H9 (cell line): ENCODE data around the gene FXN. TPM values are rescaled to one million over a fixed set of nuclear protein-coding genes. Genes with fewer than 3 reads are reported as not detected.
"Not testable (repeated sequence)": the region's sequence is repeated elsewhere in the genome, so short reads cannot be mapped to it uniquely, and the experiment has no call there.

Experiments
- DNase-seq: peaks from one replicate; pipeline ENCODE4 v3.0.0-alpha.2; 2017
- H2AFZ ChIP-seq: one replicate; pipeline ENCODE4 v1.6.1; 2013; ENCODE audit warnings: mild to moderate bottlenecking, low read length, control low read depth, moderate library complexity
- H2AK5ac ChIP-seq: 2 replicates; pipeline ENCODE4 v1.6.1; 2013; ENCODE audit warnings: low read length, control low read depth, mixed read lengths; ENCODE audit not compliant: insufficient read length
- H2BK120ac ChIP-seq: one replicate; pipeline ENCODE4 v1.6.1; 2013; ENCODE audit warnings: low read depth, mild to moderate bottlenecking, low read length, control low read depth, inconsistent platforms; ENCODE audit not compliant: poor library complexity, severe bottlenecking
- H2BK12ac ChIP-seq: 2 replicates; pipeline ENCODE4 v1.6.1; 2013; ENCODE audit warnings: low read length, control low read depth, mixed read lengths, low read depth; ENCODE audit not compliant: insufficient read length
- H2BK15ac ChIP-seq: 2 replicates; pipeline ENCODE4 v1.6.1; 2013; ENCODE audit warnings: low read depth, low read length, control low read depth
- H2BK20ac ChIP-seq: one replicate; pipeline ENCODE4 v1.6.1; 2013; ENCODE audit warnings: low read depth, mild to moderate bottlenecking, low read length, control low read depth, inconsistent platforms; ENCODE audit not compliant: poor library complexity, severe bottlenecking
- H2BK5ac ChIP-seq: 2 replicates; pipeline ENCODE4 v1.6.1; 2013; ENCODE audit warnings: low read length, control low read depth, mixed read lengths; ENCODE audit not compliant: insufficient read length
- H3K14ac ChIP-seq: 2 replicates; pipeline ENCODE4 v1.6.1; 2013; ENCODE audit warnings: low read length, control low read depth; ENCODE audit not compliant: insufficient read depth
- H3K18ac ChIP-seq: 2 replicates; pipeline ENCODE4 v1.6.1; 2013; ENCODE audit warnings: low read depth, mild to moderate bottlenecking, mixed read lengths, low read length, control low read depth; ENCODE audit not compliant: insufficient read length
- H3K23ac ChIP-seq: 2 replicates; pipeline ENCODE4 v1.6.1; 2013; ENCODE audit warnings: low read length, control low read depth, mixed read lengths, low read depth; ENCODE audit not compliant: insufficient read length
- H3K23me2 ChIP-seq: 2 replicates; pipeline ENCODE4 v1.6.1; 2013; ENCODE audit warnings: low read depth, mild to moderate bottlenecking, mixed read lengths, low read length, control low read depth; ENCODE audit not compliant: insufficient read length, poor library complexity, severe bottlenecking
- H3K27ac ChIP-seq: 2 replicates; pipeline ENCODE4 v1.5.1; 2013; ENCODE audit warnings: low read length, control low read depth, mixed read lengths, low read depth; ENCODE audit not compliant: insufficient read length
- H3K27me3 ChIP-seq: 2 replicates; pipeline ENCODE4 v1.6.1; 2013; ENCODE audit warnings: low read length, control low read depth, inconsistent platforms; ENCODE audit not compliant: insufficient read depth
- H3K4ac ChIP-seq: 2 replicates; pipeline ENCODE4 v1.6.1; 2013; ENCODE audit warnings: low read depth, mild to moderate bottlenecking, control low read depth, inconsistent platforms, low read length, moderate library complexity
- H3K4me1 ChIP-seq: 2 replicates; pipeline ENCODE4 v1.6.1; 2013; ENCODE audit warnings: low read length, control low read depth, inconsistent platforms; ENCODE audit not compliant: insufficient read depth
- H3K4me2 ChIP-seq: 2 replicates; pipeline ENCODE4 v1.6.1; 2013; ENCODE audit warnings: low read length, control low read depth, mixed read lengths; ENCODE audit not compliant: insufficient read length, insufficient read depth
- H3K56ac ChIP-seq: 2 replicates; pipeline ENCODE4 v1.6.1; 2013; ENCODE audit warnings: low read depth, mild to moderate bottlenecking, mixed read lengths, low read length, control low read depth; ENCODE audit not compliant: insufficient read length
- H3K79me1 ChIP-seq: 2 replicates; pipeline ENCODE4 v1.6.1; 2013; ENCODE audit warnings: low read depth, mild to moderate bottlenecking, moderate library complexity, low read length, control low read depth, inconsistent platforms; ENCODE audit not compliant: insufficient read depth, poor library complexity, severe bottlenecking
- H3K79me2 ChIP-seq: 2 replicates; pipeline ENCODE4 v1.6.1; 2013; ENCODE audit warnings: low read length, control low read depth, inconsistent platforms; ENCODE audit not compliant: insufficient read depth
- H3K9ac ChIP-seq: 2 replicates; pipeline ENCODE4 v1.6.1; 2013; ENCODE audit warnings: low read length, control low read depth, mixed read lengths; ENCODE audit not compliant: insufficient read length; ENCODE audit errors: extremely low read depth
- H3K9me3 ChIP-seq: one replicate; pipeline ENCODE4 v1.6.1; 2013; ENCODE audit warnings: low read depth, low read length, inconsistent platforms; ENCODE audit not compliant: control insufficient read depth
- H3T11ph ChIP-seq: one replicate; pipeline ENCODE4 v1.6.1; 2013; ENCODE audit warnings: mild to moderate bottlenecking, low read length, control low read depth, inconsistent platforms
- H4K20me1 ChIP-seq: one replicate; pipeline ENCODE4 v1.6.1; 2013; ENCODE audit not compliant: control insufficient read depth, insufficient read length, insufficient read depth
- H4K5ac ChIP-seq: 2 replicates; pipeline ENCODE4 v1.6.1; 2013; ENCODE audit warnings: low read depth, mild to moderate bottlenecking, mixed read lengths, low read length, control low read depth; ENCODE audit not compliant: insufficient read length
- H4K8ac ChIP-seq: replicated peaks from 2 replicates; pipeline ENCODE4 v1.6.1; 2013; ENCODE audit warnings: low read length, control low read depth, mixed read lengths, low read depth; ENCODE audit not compliant: insufficient read length
- H4K91ac ChIP-seq: 2 replicates; pipeline ENCODE4 v1.6.1; 2013; ENCODE audit warnings: low read depth, mild to moderate bottlenecking, moderate library complexity, mixed read lengths, low read length, control low read depth; ENCODE audit not compliant: insufficient read length
- H3K27ac Mint-ChIP-seq, 3 experiments: 2 replicates in 2 of 3; 3 replicates in 1 of 3; pipeline ENCODE4 v1.8.0; 2020 to 2021; ENCODE audit warnings: mixed read lengths in 3 of 3, mild to moderate bottlenecking in 1 of 3, moderate library complexity in 1 of 3
- H3K27me3 Mint-ChIP-seq: 2 replicates; pipeline ENCODE4 v1.8.0; 2021; ENCODE audit warnings: low read depth, mild to moderate bottlenecking, moderate library complexity, mixed read lengths
- H3K36me3 Mint-ChIP-seq, 3 experiments: 2 replicates in 2 of 3; 3 replicates in 1 of 3; pipeline ENCODE4 v1.8.0; 2020 to 2021; ENCODE audit warnings: low read depth in 3 of 3, mixed read lengths in 3 of 3; ENCODE audit not compliant: insufficient read depth in 1 of 3
- H3K4me1 Mint-ChIP-seq, 2 experiments: 2 replicates each; pipeline ENCODE4 v1.8.0; 2020; ENCODE audit warnings: mixed read lengths in 2 of 2
- H3K4me3 Mint-ChIP-seq, 2 experiments: 2 replicates in 1 of 2; 3 replicates in 1 of 2; pipeline ENCODE4 v1.8.0; 2020 to 2021; ENCODE audit warnings: mild to moderate bottlenecking in 2 of 2, mixed read lengths in 2 of 2, moderate library complexity in 1 of 2
- H3K9me3 Mint-ChIP-seq, 2 experiments: 2 replicates in 1 of 2; 3 replicates in 1 of 2; pipeline ENCODE4 v1.8.0; 2020; ENCODE audit warnings: mild to moderate bottlenecking in 2 of 2, mixed read lengths in 2 of 2, moderate library complexity in 1 of 2
- WGBS: extraction: QIAGEN DNeasy Blood & Tissue Kit; methylation state at CpG from one replicate; pipeline ENCODE4 v1.1.7; 2013; ENCODE audit warnings: missing lambda C conversion rate, low lambda C conversion rate, mixed read lengths; ENCODE audit not compliant: insufficient read length; ENCODE audit errors: extremely low coverage; 5-methylcytosine and 5-hydroxymethylcytosine counted together
- total RNA-seq: library from RNA; stranded (reverse); gene quantifications from 2 replicates; pipeline ENCODE4 v1.2.1, GENCODE V29; 2021
- TF ChIP-seq, protein P1 (sequence below): fragments of 200-600 bp; sonication (generic); conservative IDR thresholded peaks from 3 replicates; pipeline ENCODE4 v1.8.0; 2021; ENCODE audit warnings: antibody characterized with exemption, mild to moderate bottlenecking

FXN gene
- total RNA-seq, 1 experiment from 2014 or later = 34.4 TPM

DNA sequence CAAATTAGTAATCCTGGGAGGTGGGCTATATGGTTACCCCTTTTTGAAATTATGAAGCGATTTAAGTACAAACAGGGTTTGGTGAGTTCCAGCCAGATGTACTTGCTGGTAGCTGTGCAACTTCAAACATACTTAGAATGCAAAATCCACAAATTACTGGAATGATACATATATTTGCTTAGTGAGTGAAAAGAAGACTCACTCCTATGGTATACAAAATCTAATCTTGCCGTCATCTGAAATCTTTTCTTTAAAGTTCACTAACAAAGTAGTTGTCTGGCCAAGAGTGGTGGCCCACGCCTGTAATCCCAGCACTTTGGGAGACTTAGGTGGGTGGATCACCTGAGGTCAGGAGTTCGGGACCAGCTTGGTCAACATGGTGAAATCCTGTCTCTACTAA lies 73.6 kb downstream of the FXN start:
- DNase-seq = no peak
- WGBS = no CpG with 5 or more reads among the region's 4 CpGs
- no peak overlapping the region for H3K4me3 Mint-ChIP-seq

DNA sequence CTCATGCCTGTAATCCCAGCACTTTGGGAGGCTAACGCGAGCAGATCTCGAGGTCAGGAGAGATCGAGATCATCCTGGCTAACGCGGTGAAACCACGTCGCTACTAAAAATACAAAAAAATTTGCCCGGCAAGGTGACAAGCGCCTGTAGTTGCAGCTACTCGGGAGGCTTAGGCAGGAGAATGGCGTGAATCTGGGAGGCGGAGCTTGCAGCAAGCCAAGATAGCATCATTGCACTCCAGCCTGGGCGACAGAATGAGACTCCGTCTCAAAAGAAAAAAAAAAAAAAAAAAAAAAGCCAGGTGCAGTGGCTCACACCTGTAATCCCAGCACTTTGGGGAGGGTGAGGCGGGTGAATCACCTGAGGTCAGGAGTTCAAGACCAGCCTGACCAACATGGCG lies 77.1 kb downstream of the FXN start:
- not testable (repeated sequence) for H4K20me1 ChIP-seq, H3K18ac ChIP-seq, H4K5ac ChIP-seq, H3K4me2 ChIP-seq, H3K36me3 Mint-ChIP-seq, H2BK5ac ChIP-seq, H3K9me3 Mint-ChIP-seq, H2AFZ ChIP-seq, H3K79me2 ChIP-seq, H2BK120ac ChIP-seq, H3K4me3 Mint-ChIP-seq, H2BK15ac ChIP-seq, H2BK12ac ChIP-seq, H3K4me1 Mint-ChIP-seq, H2AK5ac ChIP-seq, H4K91ac ChIP-seq, H3K56ac ChIP-seq, H3K4me1 ChIP-seq, H3K23ac ChIP-seq, H3K27ac ChIP-seq, H3K27me3 Mint-ChIP-seq, H3K27ac Mint-ChIP-seq, H2BK20ac ChIP-seq, H3K4ac ChIP-seq, H3K9me3 ChIP-seq, H3K27me3 ChIP-seq, H3T11ph ChIP-seq, H4K8ac ChIP-seq, H3K14ac ChIP-seq, H3K9ac ChIP-seq, H3K23me2 ChIP-seq, H3K79me1 ChIP-seq
- no CpG with 5 or more reads among the region's 17 CpGs for WGBS
- DNase-seq = peak; percentile 33

More for the DNA sequence above, 73.6 kb downstream of the FXN start:
- Histone ChIP-seq H3K14ac (no peak overlapping the region), H3T11ph (no peak overlapping the region), H4K8ac (no peak overlapping the region), H4K91ac (no peak overlapping the region), H3K27me3 (no peaks in the 10 kb centered on the region), H4K5ac (no peak overlapping the region), H3K9ac (no peak overlapping the region), H2BK20ac (no peak overlapping the region), H2BK15ac (no peak overlapping the region), H3K27ac (no peak overlapping the region), H2BK5ac (no peak overlapping the region), H3K56ac (no peak overlapping the region), H3K4me2 (no peak overlapping the region), H2BK120ac (no peak overlapping the region), H3K23me2 (no peaks in the 10 kb centered on the region), H2AK5ac (no peak overlapping the region), H3K4ac (no peak overlapping the region), H3K79me2 (no peaks in the 10 kb centered on the region), H3K23ac (no peak overlapping the region), H3K9me3 (no peaks in the 10 kb centered on the region), H3K79me1 (no peaks in the 10 kb centered on the region), H4K20me1 (no peaks in the 10 kb centered on the region), H2BK12ac (no peak overlapping the region), H3K4me1 (no peaks in the 10 kb centered on the region; the same call in none of the 2 replicates), H2AFZ (no peak overlapping the region), H3K18ac (no peak overlapping the region)
- H3K36me3 Mint-ChIP-seq = peaks cover 0 to 2% (median 0%) of the 10 kb centered on the region in 3 experiments; a peak in 1 of 7 replicates
- TF ChIP-seq, protein P1, sequence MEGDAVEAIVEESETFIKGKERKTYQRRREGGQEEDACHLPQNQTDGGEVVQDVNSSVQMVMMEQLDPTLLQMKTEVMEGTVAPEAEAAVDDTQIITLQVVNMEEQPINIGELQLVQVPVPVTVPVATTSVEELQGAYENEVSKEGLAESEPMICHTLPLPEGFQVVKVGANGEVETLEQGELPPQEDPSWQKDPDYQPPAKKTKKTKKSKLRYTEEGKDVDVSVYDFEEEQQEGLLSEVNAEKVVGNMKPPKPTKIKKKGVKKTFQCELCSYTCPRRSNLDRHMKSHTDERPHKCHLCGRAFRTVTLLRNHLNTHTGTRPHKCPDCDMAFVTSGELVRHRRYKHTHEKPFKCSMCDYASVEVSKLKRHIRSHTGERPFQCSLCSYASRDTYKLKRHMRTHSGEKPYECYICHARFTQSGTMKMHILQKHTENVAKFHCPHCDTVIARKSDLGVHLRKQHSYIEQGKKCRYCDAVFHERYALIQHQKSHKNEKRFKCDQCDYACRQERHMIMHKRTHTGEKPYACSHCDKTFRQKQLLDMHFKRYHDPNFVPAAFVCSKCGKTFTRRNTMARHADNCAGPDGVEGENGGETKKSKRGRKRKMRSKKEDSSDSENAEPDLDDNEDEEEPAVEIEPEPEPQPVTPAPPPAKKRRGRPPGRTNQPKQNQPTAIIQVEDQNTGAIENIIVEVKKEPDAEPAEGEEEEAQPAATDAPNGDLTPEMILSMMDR = no peak
- peaks cover 10 to 11% of the 10 kb centered on the region in 2 experiments for H3K4me1 Mint-ChIP-seq
- H3K9me3 Mint-ChIP-seq = peaks cover 2 to 3% of the 10 kb centered on the region in 2 experiments; a peak in 4 of 5 replicates
- H3K27ac Mint-ChIP-seq = 0 out of 7 replicates have a peak overlapping the region, but pooled peaks of 1 of the 3 experiments have one; percentile 69
- H3K27me3 Mint-ChIP-seq = no peaks in the 10 kb centered on the region
